Nephron progenitor cell (in vitro differentiated cells): Measurements from ENCODE around the gene BTF3.
"Not testable (repeated sequence)": the region's sequence is repeated elsewhere in the genome, so short reads cannot be mapped to it uniquely, and the experiment has no call there.

ENCODE experiments used
- DNase-seq: peaks from one replicate; pipeline ENCODE4 v3.0.0; 2021
- H3K27ac Mint-ChIP-seq: 2 replicates; pipeline ENCODE4 v1.8.0; 2021; ENCODE audit warnings: mild to moderate bottlenecking, moderate library complexity, mixed read lengths
- H3K27me3 Mint-ChIP-seq: 2 replicates; pipeline ENCODE4 v1.8.0; 2021; ENCODE audit warnings: mild to moderate bottlenecking, low read depth, mixed read lengths; ENCODE audit not compliant: poor library complexity
- H3K36me3 Mint-ChIP-seq: 2 replicates; pipeline ENCODE4 v1.8.0; 2021; ENCODE audit warnings: low read depth, mixed read lengths
- H3K4me1 Mint-ChIP-seq: 2 replicates; pipeline ENCODE4 v1.8.0; 2021; ENCODE audit warnings: mixed read lengths
- H3K4me3 Mint-ChIP-seq: 2 replicates; pipeline ENCODE4 v1.8.0; 2021; ENCODE audit warnings: mild to moderate bottlenecking, moderate library complexity, mixed read lengths
- H3K9me3 Mint-ChIP-seq: 2 replicates; pipeline ENCODE4 v1.8.0; 2021; ENCODE audit warnings: mild to moderate bottlenecking, moderate library complexity, mixed read lengths
- CTCF ChIP-seq: fragments of 200-600 bp; sonication (generic); IDR thresholded peaks from 2 replicates; pipeline ENCODE4 v1.5.0; 2021; ENCODE audit warnings: antibody characterized with exemption

Gene BTF3

GRCh38 chr5:73484511-73484910 lies 13.7 kb upstream of the BTF3 start:
- Mint-ChIP-seq H3K9me3 (no peaks in the 10 kb centered on the region), H3K4me3 (no peak overlapping the region), H3K4me1 (peaks cover 19% of the 10 kb centered on the region), H3K27ac (no peak overlapping the region), H3K27me3 (peaks cover 26% of the 10 kb centered on the region), H3K36me3 (no peaks in the 10 kb centered on the region)
- no peak for TF ChIP-seq CTCF
- DNase-seq, result no peak

GRCh38 chr5:73485715-73486114 lies 12.5 kb upstream of the BTF3 start:
- H3K9me3 Mint-ChIP-seq, result no peaks in the 10 kb centered on the region
- H3K4me3 Mint-ChIP-seq, result no peak overlapping the region
- H3K36me3 Mint-ChIP-seq, result no peaks in the 10 kb centered on the region
- no peak for DNase-seq
- H3K4me1 Mint-ChIP-seq, result peaks cover 19% of the 10 kb centered on the region
- peaks cover 26% of the 10 kb centered on the region for H3K27me3 Mint-ChIP-seq
- no peak for TF ChIP-seq CTCF
- H3K27ac Mint-ChIP-seq, result no peak overlapping the region

DNA sequence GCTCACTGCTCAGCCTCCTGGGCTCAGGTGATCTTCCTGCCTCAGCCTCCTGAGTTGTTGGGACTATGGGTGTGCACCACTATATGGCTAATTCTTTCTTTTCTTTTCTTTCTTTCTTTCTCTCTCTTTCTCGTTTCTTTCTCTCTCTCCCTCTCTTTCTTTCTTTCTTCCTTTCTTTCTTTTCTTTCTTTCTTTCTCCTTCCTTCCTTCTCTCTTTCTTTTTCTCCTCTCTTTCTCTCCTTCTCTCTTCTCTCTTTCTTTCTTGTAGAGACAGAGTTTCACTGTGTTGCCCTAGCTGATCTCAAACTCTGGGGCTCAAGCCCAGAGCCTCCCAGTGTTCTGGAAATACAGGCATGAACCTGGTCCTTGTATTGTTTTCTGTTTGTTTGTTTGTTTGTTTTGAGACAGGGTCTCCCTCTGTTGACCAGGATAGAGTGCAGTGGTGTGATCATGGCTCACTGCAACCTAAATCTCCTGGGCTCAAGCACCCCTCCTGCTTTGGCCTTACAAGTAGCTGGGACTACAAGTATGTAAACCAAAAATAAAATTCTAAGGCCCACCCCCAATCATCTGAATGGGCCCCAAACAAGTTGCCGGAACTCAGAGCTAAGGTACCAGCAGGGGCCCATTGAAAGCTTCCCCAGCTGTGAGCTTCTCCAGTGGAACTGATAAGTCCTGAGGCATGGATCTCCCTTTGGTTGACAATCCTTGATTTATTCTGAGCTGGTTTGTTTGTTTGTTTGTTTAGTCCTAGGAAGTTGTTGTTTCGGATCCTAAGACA lies 11.9 kb upstream of the BTF3 start:
- TF ChIP-seq CTCF, result no peak
- peaks cover 26% of the 10 kb centered on the region for H3K27me3 Mint-ChIP-seq
- H3K9me3 Mint-ChIP-seq, result no peaks in the 10 kb centered on the region
- no peak for DNase-seq
- no peaks in the 10 kb centered on the region for H3K36me3 Mint-ChIP-seq
- H3K27ac Mint-ChIP-seq, result peak overlapping the region; percentile 85
- H3K4me1 Mint-ChIP-seq, result peaks cover 19% of the 10 kb centered on the region
- no peak overlapping the region for H3K4me3 Mint-ChIP-seq

- H3K27ac Mint-ChIP-seq, DNase-seq, H3K9me3 Mint-ChIP-seq, H3K36me3 Mint-ChIP-seq, H3K4me3 Mint-ChIP-seq: not testable (repeated sequence)
- peaks cover 19% of the 10 kb centered on the region for H3K4me1 Mint-ChIP-seq
- peaks cover 30% of the 10 kb centered on the region for H3K27me3 Mint-ChIP-seq
These were observed 11.0 kb upstream of the BTF3 start for GRCh38 chr5:73487257-73487656.

DNA sequence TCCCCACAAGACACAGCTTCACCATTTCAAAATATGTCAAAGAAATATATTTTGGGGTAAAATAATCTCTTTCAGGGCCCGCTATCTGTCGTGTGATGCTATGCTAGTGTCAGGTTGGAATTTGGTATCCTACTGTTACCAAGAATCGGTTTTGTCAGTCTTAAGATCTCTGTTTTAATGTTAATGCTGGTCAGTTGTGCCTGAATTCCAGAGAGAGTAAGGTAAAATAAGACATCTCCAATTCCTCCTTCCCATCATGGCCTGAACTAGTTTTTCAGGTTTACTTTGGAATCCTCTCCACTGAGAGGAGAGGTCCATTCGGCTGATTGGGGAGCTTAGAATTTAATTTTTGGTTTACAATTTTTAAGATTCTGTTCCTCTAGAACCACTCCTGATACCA lies 10.4 kb upstream of the BTF3 start:
- H3K4me3 Mint-ChIP-seq, result no peak overlapping the region

GRCh38 chr5:73488806-73489205 lies 9.4 kb upstream of the BTF3 start:
- peaks cover 8% of the 10 kb centered on the region for H3K4me1 Mint-ChIP-seq
- no peak for DNase-seq
- no peaks in the 10 kb centered on the region for H3K9me3 Mint-ChIP-seq
- H3K36me3 Mint-ChIP-seq, result no peaks in the 10 kb centered on the region
- no peak overlapping the region for H3K27ac Mint-ChIP-seq
- TF ChIP-seq CTCF, result no peak
- no peak overlapping the region for H3K4me3 Mint-ChIP-seq
- H3K27me3 Mint-ChIP-seq, result peaks cover 30% of the 10 kb centered on the region

More for the DNA sequence above, 10.4 kb upstream of the BTF3 start:
- no peaks in the 10 kb centered on the region for H3K9me3 Mint-ChIP-seq
- H3K27ac Mint-ChIP-seq, result no peak overlapping the region
- peaks cover 15% of the 10 kb centered on the region for H3K4me1 Mint-ChIP-seq
- no peak for DNase-seq
- peaks cover 30% of the 10 kb centered on the region for H3K27me3 Mint-ChIP-seq
- TF ChIP-seq CTCF, result no peak
- no peaks in the 10 kb centered on the region for H3K36me3 Mint-ChIP-seq
